HG03097 (cell line): ENCODE measurements around the gene GSG1L.

Source experiments
- ATAC-seq: cut with Tn5 transposase; IDR thresholded peaks from one replicate; pipeline ENCODE4 v1.9.1; 2021; ENCODE audit not compliant: unreplicated experiment, low FRiP score

GSG1L gene

DNA sequence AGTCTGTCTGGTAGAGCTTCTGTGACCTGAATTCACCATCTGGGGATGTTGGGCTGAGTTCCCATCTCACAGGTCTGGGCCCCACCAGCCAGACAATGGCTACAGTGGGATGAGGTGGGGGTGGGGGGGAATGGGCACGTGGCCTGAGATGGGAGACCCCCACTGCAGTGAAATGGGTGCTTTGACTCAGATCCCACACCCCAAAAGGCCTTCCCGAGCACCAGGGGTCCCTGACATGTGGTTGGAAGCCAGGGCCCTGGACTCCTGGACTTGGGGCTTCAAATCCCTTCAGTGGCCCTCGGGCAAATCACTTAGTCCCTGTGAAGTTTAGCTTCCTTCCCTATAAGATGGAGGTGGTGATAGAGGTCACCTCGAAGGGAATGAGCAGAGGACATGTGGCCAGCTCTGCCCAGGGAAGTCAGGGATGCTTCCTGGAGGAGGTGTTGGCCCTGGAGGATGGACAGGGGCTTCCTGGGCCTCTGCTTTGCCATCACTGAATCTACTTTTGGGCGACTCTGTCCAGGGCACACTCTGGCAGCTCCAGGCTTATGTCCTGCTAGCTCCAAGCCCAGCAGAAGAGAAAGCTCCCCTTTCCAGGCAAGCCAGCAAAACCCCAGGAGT lies 295.4 kb downstream of the GSG1L start:
- ATAC-seq: no peak

- no peak for ATAC-seq
Measured at GRCh38 chr16:27767081-27767480, 296.4 kb downstream of the GSG1L start.

DNA sequence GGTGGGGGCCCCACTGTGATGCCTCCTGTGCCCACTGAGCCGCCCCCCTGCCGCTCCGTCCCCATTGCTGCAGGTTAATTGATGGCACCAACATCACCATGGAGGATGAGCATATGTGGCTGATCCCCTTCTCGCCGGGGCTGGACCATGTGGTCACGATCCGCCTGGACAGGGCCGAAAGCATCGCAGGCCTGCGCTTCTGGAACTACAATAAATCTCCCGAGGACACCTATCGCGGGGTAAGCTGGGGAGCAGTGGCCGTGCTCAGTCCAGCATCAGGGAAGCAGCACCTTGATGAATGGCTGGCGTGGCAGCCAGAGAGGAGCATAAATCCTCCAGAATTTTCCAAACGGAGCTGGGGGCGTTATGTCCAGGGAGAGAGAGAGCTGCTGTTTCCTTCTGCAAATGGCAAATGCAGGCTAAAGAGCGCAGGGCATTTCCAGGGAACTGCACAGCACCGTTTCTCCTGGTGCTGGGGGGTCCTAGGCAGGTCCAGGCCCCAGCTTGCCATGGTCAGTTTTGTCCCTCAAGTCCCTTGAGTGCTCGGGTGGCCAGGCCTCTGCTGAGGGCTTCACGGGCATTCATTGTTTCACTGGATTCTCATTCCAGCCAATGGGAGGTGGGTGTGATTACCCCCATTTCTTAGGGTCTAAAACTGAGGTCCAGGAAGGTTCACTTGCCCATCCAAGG lies 297.1 kb downstream of the GSG1L start:
- no peak for ATAC-seq

DNA sequence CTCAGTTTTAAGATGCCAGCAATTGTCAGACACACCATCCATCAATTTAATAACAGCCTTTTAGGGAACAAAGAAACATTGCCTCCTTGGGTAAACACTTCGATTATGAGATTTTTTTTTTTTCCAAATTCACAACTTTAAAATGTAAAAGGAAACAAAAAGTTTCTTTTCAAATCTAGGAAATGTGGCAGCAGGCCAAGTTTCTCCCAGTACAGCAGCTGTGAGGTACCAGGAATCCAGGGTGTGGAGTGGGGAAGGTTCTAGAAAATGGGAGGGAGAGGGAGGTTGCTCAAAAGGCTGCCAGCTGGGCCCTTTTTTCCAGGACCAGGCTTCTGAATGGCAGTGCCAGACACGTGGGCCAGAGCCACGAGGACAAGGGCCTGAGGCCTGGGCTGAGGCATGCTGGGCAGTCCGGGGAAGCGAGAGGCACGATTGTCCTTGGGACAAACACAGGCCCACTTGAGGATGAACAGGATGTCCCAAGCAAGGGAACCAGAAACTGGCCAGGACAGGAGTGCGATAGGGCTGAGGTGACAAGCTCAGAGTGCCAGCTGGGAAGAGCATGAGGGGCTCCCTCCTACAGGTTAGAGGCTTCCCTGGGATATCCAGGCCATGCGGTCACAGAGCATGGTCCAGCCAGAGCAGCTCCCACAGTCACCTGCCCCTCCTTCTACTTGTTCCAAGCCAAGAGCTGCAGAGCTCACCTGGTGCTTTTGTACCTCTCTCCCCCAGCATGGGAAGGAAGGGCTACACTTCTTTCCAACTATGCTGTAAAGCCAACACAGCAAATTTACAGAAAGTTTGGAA lies 298.4 kb downstream of the GSG1L start:
- ATAC-seq: no peak

DNA sequence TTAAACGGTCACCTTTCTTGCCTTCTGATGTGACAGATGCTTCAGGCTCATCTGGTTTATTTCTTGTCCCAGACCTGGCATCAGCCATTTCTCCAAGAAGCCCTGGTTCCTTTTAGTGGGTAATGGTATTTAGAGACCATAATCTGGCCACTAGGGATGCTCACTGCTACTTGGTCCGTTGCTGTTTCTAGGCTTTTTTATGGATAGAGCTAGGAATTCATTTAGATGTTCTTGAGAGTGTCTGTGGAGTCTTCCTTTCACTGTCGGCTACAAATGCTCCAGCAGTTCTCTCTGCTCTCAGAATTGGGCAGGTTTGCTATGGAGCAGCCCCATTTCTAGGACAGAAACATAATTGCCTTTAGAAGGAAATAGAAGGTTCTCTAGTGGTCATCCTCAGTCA lies 299.1 kb downstream of the GSG1L start:
- ATAC-seq: no peak

GRCh38 chr16:27762441-27762840 lies 301.1 kb downstream of the GSG1L start:
- ATAC-seq: no peak

DNA sequence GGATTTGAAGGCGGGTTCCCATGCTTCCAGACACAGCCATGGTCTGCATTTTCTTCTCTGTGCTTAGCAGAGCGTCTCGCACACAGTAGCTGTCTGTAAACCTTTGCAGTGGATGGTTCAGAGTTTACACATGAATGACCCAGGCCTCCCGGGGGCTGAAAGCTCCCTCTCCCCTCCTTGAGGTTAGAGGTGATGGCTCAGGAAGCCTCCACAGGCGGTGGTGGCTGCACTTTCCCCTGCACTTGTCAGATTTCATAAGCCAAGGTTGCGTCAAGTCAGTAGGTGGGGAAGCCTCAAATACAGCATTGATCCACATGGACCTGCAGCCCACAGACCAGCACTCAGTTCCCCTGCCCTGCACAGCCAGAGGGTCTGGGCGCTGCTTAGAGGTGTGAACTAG lies 301.7 kb downstream of the GSG1L start:
- ATAC-seq: no peak

DNA sequence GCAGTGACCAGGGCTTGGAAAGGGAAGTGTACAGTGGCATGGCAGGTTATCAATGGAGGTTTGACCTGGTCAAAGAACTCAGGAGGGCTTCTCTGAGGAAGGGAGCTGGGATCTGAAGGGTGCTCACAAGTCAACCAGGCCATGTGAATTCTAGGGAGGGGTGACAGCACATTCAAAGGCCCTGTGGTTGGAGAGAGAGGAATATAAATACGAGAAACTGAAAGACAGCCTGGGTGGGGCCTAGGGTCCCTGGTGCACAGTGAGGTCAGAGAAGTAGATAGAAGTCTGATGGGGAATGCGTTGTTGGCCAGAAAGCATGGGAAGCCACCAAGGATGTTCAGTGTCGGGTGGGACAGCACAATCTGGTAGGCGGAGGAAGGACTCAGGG lies 302.7 kb downstream of the GSG1L start:
- no peak for ATAC-seq

- no peak for ATAC-seq
Measured at GRCh38 chr16:27759967-27760788, 303.3 kb downstream of the GSG1L start.

GRCh38 chr16:27759301-27759871 lies 304.1 kb downstream of the GSG1L start:
- no peak for ATAC-seq

- no peak for ATAC-seq
Measured at GRCh38 chr16:27758544-27758943, 305.0 kb downstream of the GSG1L start.

GRCh38 chr16:27756206-27756970 lies 307.1 kb downstream of the GSG1L start:
- ATAC-seq: no peak

DNA sequence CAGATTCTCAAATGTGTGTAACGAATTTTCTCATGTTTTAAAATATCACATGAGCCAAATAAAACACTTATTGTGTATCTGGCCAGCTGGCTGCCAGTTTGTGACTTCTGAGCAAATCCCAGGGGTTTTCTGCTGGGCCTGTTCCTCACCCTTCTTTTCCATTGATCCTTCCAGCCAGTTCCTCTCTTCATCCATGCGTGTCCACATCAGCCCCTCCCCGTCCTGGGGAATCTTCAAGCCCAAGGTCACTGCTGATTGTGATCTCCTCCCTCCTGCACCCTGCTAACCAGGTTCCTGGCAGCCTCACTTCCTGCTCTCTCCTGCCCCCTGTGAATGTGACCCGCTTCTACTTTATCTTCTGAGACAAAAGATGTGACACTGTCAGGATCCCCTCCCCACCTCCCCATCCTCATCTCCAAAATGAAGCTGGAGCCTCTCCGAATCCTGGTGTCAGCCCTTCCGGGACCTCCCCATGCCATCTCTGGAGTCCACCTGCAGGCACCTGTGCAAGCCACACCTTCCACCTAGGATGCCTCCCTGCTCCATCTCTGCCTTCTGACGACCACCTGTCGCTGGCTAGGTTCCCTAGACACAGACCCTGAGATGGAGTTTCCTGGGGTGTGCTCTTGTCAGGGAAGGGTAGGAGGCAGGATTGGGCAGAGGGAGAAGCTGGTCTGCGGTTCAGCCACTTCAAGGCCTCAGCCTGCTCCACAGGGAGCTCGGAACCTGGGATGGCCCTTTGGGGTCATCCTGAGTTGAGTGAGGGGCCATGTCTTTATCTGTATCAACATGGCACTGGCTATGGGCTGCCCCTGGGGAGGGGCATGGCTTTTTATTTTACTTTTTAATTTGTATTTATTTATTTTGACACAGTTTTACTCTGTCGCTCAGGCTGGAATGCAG lies 308.5 kb downstream of the GSG1L start:
- ATAC-seq: no peak

GRCh38 chr16:27753563-27753962 lies 310.0 kb downstream of the GSG1L start:
- no peak for ATAC-seq

- ATAC-seq: no peak
Measured at GRCh38 chr16:27752241-27752640, 311.3 kb downstream of the GSG1L start.

DNA sequence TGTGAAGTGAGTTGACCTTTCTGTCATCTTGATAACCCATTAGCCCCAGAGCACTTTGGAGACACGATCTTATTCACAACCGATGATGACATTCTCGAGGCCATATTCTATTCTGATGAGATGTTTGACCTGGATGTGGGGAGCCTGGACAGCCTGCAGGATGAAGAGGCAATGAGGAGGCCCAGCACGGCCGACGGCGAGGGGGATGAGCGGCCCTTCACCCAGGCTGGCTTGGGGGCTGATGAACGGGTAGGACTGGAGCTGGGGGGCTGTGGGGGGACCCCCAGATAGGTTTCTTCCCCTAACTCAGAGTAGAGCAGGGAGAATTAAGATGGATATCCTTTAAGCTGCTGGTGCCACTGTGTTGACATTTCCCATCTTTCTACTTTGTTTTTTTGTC lies 311.8 kb downstream of the GSG1L start:
- ATAC-seq: no peak

DNA sequence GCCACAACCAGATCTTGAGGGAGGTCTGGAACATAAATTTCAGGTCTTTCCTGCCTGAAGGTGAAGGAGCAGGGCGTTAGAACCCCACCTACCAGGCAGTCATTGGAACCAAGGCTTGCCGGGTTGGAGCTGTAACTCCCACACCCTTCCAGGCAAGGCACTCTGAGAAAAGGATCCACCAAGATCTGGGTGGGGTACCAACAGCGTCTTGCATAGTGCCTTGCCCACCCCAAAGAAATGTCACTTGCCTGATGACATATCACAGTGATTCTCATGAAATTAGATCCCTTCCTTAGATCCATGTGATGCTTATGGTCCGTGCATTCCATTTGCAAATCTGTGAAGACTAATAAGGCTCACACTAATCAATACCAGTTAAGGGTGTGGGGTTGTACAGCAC lies 312.3 kb downstream of the GSG1L start:
- ATAC-seq: no peak

- no peak for ATAC-seq
Measured at GRCh38 chr16:27749946-27750345, 313.6 kb downstream of the GSG1L start.

- no peak for ATAC-seq
Measured at GRCh38 chr16:27749547-27749875, 314.0 kb downstream of the GSG1L start.
